SHP77 (cell line): ENCODE results near the gene PRDM7.

Source experiments
- DNase-seq, 2 experiments: peaks; one replicate each; lab custom pipeline; 2025; lab: John Stamatoyannopoulos, UW

Gene PRDM7

GRCh38 chr16:90035902-90036301 is 41.2 kb downstream of the PRDM7 start:
- DNase-seq: no peak

GRCh38 chr16:90034504-90034903 is 42.6 kb downstream of the PRDM7 start:
- no peak for DNase-seq

GRCh38 chr16:90033387-90033786 is 43.7 kb downstream of the PRDM7 start:
- DNase-seq: no peak

GRCh38 chr16:90032674-90033331 is 44.3 kb downstream of the PRDM7 start:
- DNase-seq: no peak

- no peak for DNase-seq
Observed at GRCh38 chr16:90031931-90032673, 45.0 kb downstream of the PRDM7 start.

GRCh38 chr16:90031186-90031930 is 45.8 kb downstream of the PRDM7 start:
- no peak for DNase-seq

GRCh38 chr16:90028985-90029384 is 48.1 kb downstream of the PRDM7 start:
- no peak for DNase-seq

GRCh38 chr16:90027611-90028010 is 49.5 kb downstream of the PRDM7 start:
- no peak for DNase-seq

GRCh38 chr16:90026135-90026534 is 51.0 kb downstream of the PRDM7 start:
- DNase-seq: no peak

- DNase-seq: no peak
Observed at GRCh38 chr16:90023078-90023447, 54.1 kb downstream of the PRDM7 start.

GRCh38 chr16:90022209-90023077 is 54.7 kb downstream of the PRDM7 start:
- DNase-seq: peak; percentile 97

- DNase-seq: peak; percentile 52 to 64
Observed at GRCh38 chr16:90020838-90021382, 56.2 kb downstream of the PRDM7 start.

GRCh38 chr16:90020260-90020837 is 56.8 kb downstream of the PRDM7 start:
- no peak for DNase-seq

- DNase-seq: peak; percentile 63
Observed at GRCh38 chr16:90019543-90020259, 57.4 kb downstream of the PRDM7 start.

- no peak for DNase-seq
Observed at GRCh38 chr16:90018652-90019542, 58.2 kb downstream of the PRDM7 start, which contains the start of gene DBNDD1. DBNDD1 (minus strand) TSS chr16:90019456; CDS start chr16:90019341, 115 bp downstream.

- DNase-seq: no peak
Observed at GRCh38 chr16:90018297-90018651, 58.9 kb downstream of the PRDM7 start.

- no peak for DNase-seq
Observed at GRCh38 chr16:90016339-90016950, 60.7 kb downstream of the PRDM7 start.

GRCh38 chr16:90015586-90016338 is 61.4 kb downstream of the PRDM7 start:
- DNase-seq: no peak
